Measurements from ENCODE around the gene PLXNA2.

- TF ChIP-seq CTCF (conservative IDR thresholded peaks at IDR 0.05; ENCODE audit: low read depth, low read length): no peak
- no peak for TF ChIP-seq EZH2 (IDR thresholded peaks at IDR 0.05; ENCODE audit: borderline replicate concordance, low read depth, low read length, poor library complexity, severe bottlenecking)
These were observed 14.1 kb upstream of the PLXNA2 start for GRCh38 chr1:208258277-208258676.
